ENCODE data around the gene NR4A3. TPM values are rescaled to one million over a fixed set of nuclear protein-coding genes. Genes with fewer than 3 reads are reported as not detected.

The NR4A3 gene
- total and polyA plus RNA-seq, 2 of the 13 experiments (the other 11 are each of a cell fraction or from before 2014, with no cell fraction given) = 0.02 to 0.09 TPM

- H3K9ac ChIP-seq (ENCODE audit: insufficient read depth, low read depth, low read length) = peak overlapping the region; percentile 95
- intact Hi-C loops (cut with micrococcal nuclease; ENCODE audit: unreplicated experiment) (loop anchor here (1.0 to 5.0 kb wide), 3 partner anchors 87 to 648 kb away; partner anchors contain the start of genes INVS and STX17), in situ Hi-C loops (cut with HindIII; ENCODE audit: extremely low pct_ligation_motif_present, low pct_unique_long_range_greater_than_20kb) (loop anchor here (5.0 to 10.0 kb wide), 2 partner anchors 87 to 185 kb away; partner anchors contain the start of gene STX17)
- H3K36me3 ChIP-seq (replicated peaks in 1 of 2; ENCODE audit: control insufficient read depth in 1 of 2, insufficient read depth in 2 of 2, low read length in 2 of 2) = no peaks in the 10 kb centered on the region
- H3K79me2 ChIP-seq (ENCODE audit: insufficient read depth, low read length) = peaks cover 5% of the 10 kb centered on the region
- FAIRE-seq = no peak
- H3K27me3 ChIP-seq (ENCODE audit: control insufficient read depth in 1 of 2, insufficient read depth in 2 of 2, low read length in 2 of 2) = peaks cover 4 to 28% of the 10 kb centered on the region in 2 experiments; a peak in 4 of 5 replicates
- POLR2A ChIA-PET = interaction anchor here (0.6 to 1.5 kb wide), 2 partner anchors 86 to 634 kb away, joined by 3 read pairs; no protein-coding TSS in a partner anchor
- H2AFZ ChIP-seq (ENCODE audit: low read length) = peak overlapping the region; percentile 3
- H3K4me1 ChIP-seq (ENCODE audit: insufficient read depth, low read length) = peaks cover 46% of the 10 kb centered on the region
- H3K27ac ChIP-seq (ENCODE audit: extremely low read length, insufficient read depth, low read length) = peak overlapping the region; percentile 87
- no TSS peak for BruUV-seq (replicated peaks)
- H3K9me3 ChIP-seq (ENCODE audit: low read length) = no peaks in the 10 kb centered on the region
- H3K4me3 ChIP-seq (replicated peaks in 1 of 3; ENCODE audit: insufficient read depth in 1 of 3, low read depth in 2 of 3, low read length in 3 of 3) = peak overlapping the region; percentile 78 to 90 (median 89)
- CTCF ChIA-PET (ENCODE audit: low intra/inter-chr PET ratio, low total read pairs) = no interaction called here
- H4K20me1 ChIP-seq (ENCODE audit: insufficient read depth, low read length) = 0 out of 2 replicates have a peak, but pooled peaks cover 3% of the 10 kb centered on the region
- peak; percentile 52 for ATAC-seq
- H3K4me2 ChIP-seq (ENCODE audit: low read depth, low read length) = peak overlapping the region; percentile 100
- peak; percentile 81 for DNase-seq (ENCODE audit: low spot score)
- WGBS (ENCODE audit: low lambda C conversion rate) = under 1% methylated on average over 30 of the region's 81 CpGs
- TF ChIP-seq ATF1 (CRISPR knock-in tag; IDR thresholded peaks at IDR 0.05) (peak; percentile 58; the same call in 1 of the 2 replicates), YY1 (IDR thresholded peaks at IDR 0.05; ENCODE audit: insufficient read depth, insufficient replicate concordance, low read depth, low read length) (peak; percentile 93), SP5 (CRISPR knock-in tag; IDR thresholded peaks at IDR 0.05; ENCODE audit: borderline replicate concordance, low read depth) (peak; percentile 1; the same call in 1 of the 2 replicates), ZNF576 (CRISPR knock-in tag; IDR thresholded peaks at IDR 0.05) (no peak), NCOA1 (CRISPR knock-in tag; IDR thresholded peaks at IDR 0.05) (peak; percentile 19; the same call in 1 of the 2 replicates), HMG20A (CRISPR knock-in tag; IDR thresholded peaks at IDR 0.05; ENCODE audit: borderline replicate concordance) (no peak), PATZ1 (CRISPR knock-in tag; IDR thresholded peaks at IDR 0.05) (peak; percentile 73; the same call in 1 of the 2 replicates), POLR2AphosphoS5 (IDR thresholded peaks at IDR 0.05; ENCODE audit: low read depth, low read length) (0 out of 2 replicates have a peak, but pooled peaks have one; percentile 42), ZBTB21 (CRISPR knock-in tag; IDR thresholded peaks at IDR 0.05) (peak; percentile 71), CBX5 (CRISPR knock-in tag; IDR thresholded peaks at IDR 0.05; ENCODE audit: borderline replicate concordance) (no peak), AGO2 (optimal IDR thresholded peaks at IDR 0.05; ENCODE audit: low read depth, low read length) (no peak), KMT2B (CRISPR knock-in tag; IDR thresholded peaks at IDR 0.05) (peak; percentile 64), ZEB1 (IDR thresholded peaks at IDR 0.05; ENCODE audit: insufficient replicate concordance, low read depth) (no peak), ZNF101 (CRISPR knock-in tag; IDR thresholded peaks at IDR 0.05; ENCODE audit: borderline replicate concordance, low read depth) (no peak), NFIC (IDR thresholded peaks at IDR 0.05; ENCODE audit: low read length) (no peak), ZFY (CRISPR knock-in tag; IDR thresholded peaks at IDR 0.05) (peak; percentile 39; the same call in 1 of the 2 replicates), ZNF788 (CRISPR knock-in tag; IDR thresholded peaks at IDR 0.05; ENCODE audit: borderline replicate concordance) (peak; percentile 48; the same call in 1 of the 2 replicates)
- TF ChIP-seq, protein P1, sequence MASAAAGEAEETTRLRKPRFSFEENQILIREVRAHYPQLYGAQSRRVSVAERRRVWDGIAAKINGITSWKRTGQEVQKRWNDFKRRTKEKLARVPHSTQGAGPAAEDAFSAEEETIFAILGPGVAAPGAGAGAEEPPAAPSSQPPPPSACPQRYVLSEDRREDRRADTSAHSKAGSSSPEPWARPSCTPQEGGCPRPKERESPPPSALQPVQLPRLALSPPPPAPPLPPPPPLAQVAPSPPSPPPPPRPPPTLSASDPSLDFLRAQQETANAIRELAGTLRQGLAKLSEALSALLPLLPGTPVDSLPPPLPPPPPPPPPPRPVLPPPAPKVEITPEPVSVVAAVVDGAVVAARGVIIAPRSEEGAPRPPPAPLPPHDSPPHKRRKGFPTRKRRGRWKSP (CRISPR knock-in tag; IDR thresholded peaks at IDR 0.05) = peak; percentile 44
- TF ChIP-seq, protein P2, sequence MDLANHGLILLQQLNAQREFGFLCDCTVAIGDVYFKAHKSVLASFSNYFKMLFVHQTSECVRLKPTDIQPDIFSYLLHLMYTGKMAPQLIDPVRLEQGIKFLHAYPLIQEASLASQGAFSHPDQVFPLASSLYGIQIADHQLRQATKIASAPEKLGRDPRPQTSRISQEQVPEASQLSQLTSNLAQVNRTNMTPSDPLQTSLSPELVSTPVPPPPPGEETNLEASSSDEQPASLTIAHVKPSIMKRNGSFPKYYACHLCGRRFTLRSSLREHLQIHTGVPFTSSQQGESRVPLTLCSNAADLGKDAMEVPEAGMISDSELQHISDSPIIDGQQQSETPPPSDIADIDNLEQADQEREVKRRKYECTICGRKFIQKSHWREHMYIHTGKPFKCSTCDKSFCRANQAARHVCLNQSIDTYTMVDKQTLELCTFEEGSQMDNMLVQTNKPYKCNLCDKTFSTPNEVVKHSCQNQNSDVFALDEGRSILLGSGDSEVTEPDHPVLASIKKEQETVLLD (CRISPR knock-in tag; IDR thresholded peaks at IDR 0.05; ENCODE audit: low read depth) = peak; percentile 77; the same call in 1 of the 2 replicates
Measured at GRCh38 chr9:99819856-99820684, 1.6 kb upstream of the NR4A3 start.

Measured in HepG2 (cell line).